PFSK-1 (cell line): Measurements from ENCODE around the gene AKAP13.

Experiments used
- POLR2AphosphoS5 ChIP-seq: IDR thresholded peaks from 2 replicates; pipeline ENCODE4 v1.6.1; 2012; ENCODE audit warnings: low read depth, mild to moderate bottlenecking, control low read depth, low read length, moderate library complexity
- REST ChIP-seq, 2 experiments: IDR thresholded peaks; 2 replicates each; pipeline versions ENCODE4 v1.6.1 to v1.8.0; 2011 to 2012; ENCODE audit warnings: low read depth in 2 of 2, low read length in 2 of 2, control low read depth in 1 of 2, inconsistent platforms in 1 of 2, mild to moderate bottlenecking in 1 of 2, moderate library complexity in 1 of 2; ENCODE audit not compliant: insufficient read depth in 1 of 2
- SIN3A ChIP-seq: IDR thresholded peaks from 2 replicates; pipeline ENCODE4 v1.6.1; 2012; ENCODE audit warnings: mild to moderate bottlenecking, low read length, moderate library complexity, borderline replicate concordance; ENCODE audit not compliant: insufficient read depth
- TAF1 ChIP-seq: IDR thresholded peaks from 2 replicates; pipeline ENCODE4 v1.6.1; 2012; ENCODE audit warnings: low read length, control low read depth, borderline replicate concordance; ENCODE audit not compliant: insufficient read depth

GRCh38 chr15:85336880-85337279, 43.5 kb upstream of the AKAP13 start:
- TF ChIP-seq SIN3A: no peak
- no peak for TF ChIP-seq POLR2AphosphoS5
- no peak for TF ChIP-seq TAF1
- TF ChIP-seq REST (IDR thresholded peaks at IDR 0.05; ENCODE audit: insufficient read depth in 1 of 2, low read depth in 2 of 2, low read length in 2 of 2): no peak
